GM18907 (cell line): ENCODE results near the gene ADH7.
"Not testable (repeated sequence)": the region's sequence is repeated elsewhere in the genome, so short reads cannot be mapped to it uniquely, and the experiment has no call there.

Source experiments
- ATAC-seq: cut with Tn5 transposase; IDR thresholded peaks from one replicate; pipeline ENCODE4 v1.9.1; 2021; ENCODE audit warnings: mild to moderate bottlenecking, moderate library complexity; ENCODE audit not compliant: unreplicated experiment

ADH7 gene

GRCh38 chr4:99381588-99382175 lies 53.5 kb downstream of the ADH7 start:
- no peak for ATAC-seq

GRCh38 chr4:99379571-99379970 lies 55.6 kb downstream of the ADH7 start:
- no peak for ATAC-seq

DNA sequence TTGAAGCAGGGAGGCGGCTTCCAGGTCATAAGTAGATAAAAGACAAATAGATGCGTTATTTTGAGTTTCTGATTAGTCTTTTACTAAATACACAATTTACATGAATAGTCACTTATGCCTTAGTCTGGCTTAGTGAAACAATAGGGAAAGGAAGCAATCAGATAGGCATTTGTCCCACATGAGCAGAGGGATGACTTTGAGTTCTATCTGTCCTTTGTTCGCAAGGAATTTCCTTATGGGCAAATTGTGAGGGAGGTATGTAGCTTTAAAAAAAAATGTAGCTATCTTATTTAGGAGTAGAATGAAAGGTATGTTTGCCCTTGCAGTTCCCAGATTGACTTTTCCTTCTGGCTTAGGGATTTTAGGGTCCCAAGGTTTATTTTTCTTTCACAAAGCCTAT lies 56.3 kb downstream of the ADH7 start:
- ATAC-seq = no peak

DNA sequence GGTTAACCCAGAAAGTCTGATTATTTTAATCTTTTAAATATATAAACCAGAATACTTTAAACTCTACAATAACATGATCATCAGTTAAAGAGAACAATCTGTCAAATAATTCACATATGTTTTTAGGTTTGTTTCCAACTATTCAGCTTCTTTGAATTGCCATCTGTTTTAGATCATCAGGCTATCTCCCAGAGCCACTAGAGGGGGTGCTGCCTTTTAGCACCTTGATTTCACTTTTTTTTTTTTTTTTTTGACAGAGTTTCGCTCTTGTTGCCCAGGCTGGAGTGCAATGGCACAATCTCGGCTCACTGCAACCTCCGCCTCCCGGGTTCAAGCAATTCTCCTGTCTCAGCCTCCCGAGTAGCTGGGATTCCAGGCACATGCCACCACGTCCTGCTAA lies 57.8 kb downstream of the ADH7 start:
- ATAC-seq = not testable (repeated sequence)

DNA sequence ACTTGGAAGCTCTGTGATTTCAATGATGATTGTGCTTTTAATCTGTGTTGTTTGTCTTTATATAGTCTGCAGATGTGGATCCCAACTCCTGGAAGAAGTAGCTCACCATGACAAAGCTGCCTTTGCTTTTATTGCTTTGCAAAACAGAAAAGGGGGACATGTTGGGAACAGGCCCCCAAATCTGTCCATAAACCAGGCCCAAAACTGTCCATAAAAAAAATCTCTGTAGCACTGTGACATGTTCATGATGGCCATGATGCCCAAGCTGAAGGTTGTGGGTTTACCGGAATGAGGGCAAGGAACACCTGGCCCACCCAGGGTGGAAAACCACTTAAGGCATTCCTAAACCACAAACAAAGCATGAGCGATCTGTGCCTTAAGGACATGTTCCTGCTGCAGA lies 62.7 kb downstream of the ADH7 start:
- not testable (repeated sequence) for ATAC-seq

DNA sequence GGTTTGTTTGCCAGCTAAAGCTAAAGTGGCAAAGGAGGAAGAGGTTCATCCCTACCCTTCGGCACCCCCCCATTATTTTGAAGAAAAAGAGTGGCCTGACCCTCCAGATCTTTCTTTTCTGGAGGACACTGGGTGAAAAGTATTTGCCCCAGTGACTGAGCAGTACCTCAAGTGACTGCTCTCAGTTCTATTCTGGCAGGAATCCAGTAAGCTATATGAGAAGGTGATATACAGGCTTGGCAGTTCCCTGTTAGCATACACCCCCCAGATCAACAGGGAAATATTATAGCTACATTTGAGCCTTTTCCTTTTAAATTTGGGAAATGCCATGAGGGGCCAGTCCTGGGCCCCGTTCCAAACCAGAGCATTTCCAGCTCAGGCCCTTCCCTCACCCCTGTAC lies 67.3 kb downstream of the ADH7 start:
- not testable (repeated sequence) for ATAC-seq

DNA sequence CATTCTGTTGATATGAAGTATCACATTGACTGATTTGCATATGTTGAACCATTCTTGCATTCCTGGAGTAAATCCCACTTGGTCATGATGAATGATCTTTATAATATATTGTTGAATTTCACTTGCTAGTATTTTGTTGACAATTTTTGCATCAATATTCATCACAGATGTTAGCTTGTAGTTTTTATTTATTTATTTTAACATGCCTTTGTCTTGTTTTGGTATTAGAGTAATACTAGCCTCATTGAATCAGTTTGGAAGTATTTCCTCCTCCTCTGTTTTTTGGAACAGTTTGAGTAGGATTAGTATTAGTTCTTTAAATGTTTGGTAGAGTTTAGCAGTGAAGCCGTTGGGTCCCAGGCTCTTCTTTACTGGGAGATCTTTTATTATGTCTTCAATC lies 68.7 kb downstream of the ADH7 start:
- ATAC-seq = no peak

DNA sequence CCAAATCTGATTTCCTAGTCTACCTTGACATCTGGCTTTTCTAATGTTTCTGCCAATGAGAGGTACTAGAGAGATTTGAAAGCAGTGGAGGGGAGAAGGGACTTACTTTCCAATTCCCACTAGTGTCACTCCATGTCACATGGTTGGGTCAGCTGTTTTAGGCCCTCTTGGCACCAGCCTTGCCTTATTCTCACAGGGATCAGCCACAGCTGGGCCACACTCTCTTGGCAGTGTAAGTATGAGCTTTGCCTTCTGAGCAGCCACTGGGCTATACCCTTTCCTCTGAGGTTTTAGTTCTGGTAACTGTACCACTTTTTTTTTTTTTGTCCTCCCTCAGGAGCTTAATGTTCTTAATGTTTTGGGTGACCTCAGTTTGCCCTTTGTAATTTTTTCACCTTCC lies 72.4 kb downstream of the ADH7 start:
- ATAC-seq = no peak
